Measurements from ENCODE around the gene GFY.

GFY gene

GRCh38 chr19:49421878-49422202 is 3.3 kb upstream of the GFY start:
- ChIA-PET POLR2A (interaction anchor here (1.0 to 1.3 kb wide), 2 partner anchors 18 to 31 kb away, joined by 4 to 5 read pairs; partner anchors contain the start of gene ALDH16A1), CTCF (interaction anchor here (0.5 to 4.5 kb wide), 5 partner anchors 11 to 138 kb away, joined by 3 to 28 read pairs (median 4); no protein-coding TSS in a partner anchor)
- Histone ChIP-seq H3K36me3 (ENCODE audit: control insufficient read depth in 2 of 2, insufficient read depth in 1 of 2, low read length in 2 of 2) (no peaks in the 10 kb centered on the region), H3K27ac (ENCODE audit: extremely low read depth, low read depth, low read length) (no peak overlapping the region), H3K4me1 (ENCODE audit: control insufficient read depth, insufficient read depth, low read length) (peaks cover 5% of the 10 kb centered on the region), H3K4me3 (ENCODE audit: low read depth, low read length) (no peak overlapping the region), H3K9me3 (ENCODE audit: control insufficient read depth, insufficient read depth, low read depth, low read length) (no peaks in the 10 kb centered on the region)
- TF ChIP-seq PRDM1 (tag by site-specific recombination; IDR thresholded peaks at IDR 0.05) (peak; percentile 98), KLF7 (tag by site-specific recombination; IDR thresholded peaks at IDR 0.05; ENCODE audit: borderline replicate concordance) (no peak), ZXDB (tag by site-specific recombination; IDR thresholded peaks at IDR 0.05) (no peak), ZFP41 (tag by site-specific recombination; IDR thresholded peaks at IDR 0.05; ENCODE audit: borderline replicate concordance) (no peak), ZFP3 (tag by site-specific recombination; IDR thresholded peaks at IDR 0.05; ENCODE audit: low read depth) (no peak), YY2 (tag by site-specific recombination; IDR thresholded peaks at IDR 0.05) (no peak), ZNF366 (tag by site-specific recombination; conservative IDR thresholded peaks at IDR 0.05) (peak; percentile 82)

- Histone ChIP-seq H3K4me1 (ENCODE audit: control insufficient read depth, insufficient read depth, low read length) (peaks cover 5% of the 10 kb centered on the region), H3K27ac (ENCODE audit: extremely low read depth, low read depth, low read length) (no peak overlapping the region), H3K9me3 (ENCODE audit: control insufficient read depth, insufficient read depth, low read depth, low read length) (no peaks in the 10 kb centered on the region), H3K36me3 (ENCODE audit: control insufficient read depth in 2 of 2, insufficient read depth in 1 of 2, low read length in 2 of 2) (no peaks in the 10 kb centered on the region), H3K4me3 (ENCODE audit: low read depth, low read length) (peak overlapping the region; percentile 20)
- ChIA-PET POLR2A (interaction anchor here (1.0 to 1.3 kb wide), 2 partner anchors 19 to 31 kb away, joined by 4 to 5 read pairs; partner anchors contain the start of gene ALDH16A1), CTCF (interaction anchor here (0.5 to 4.5 kb wide), 3 partner anchors 11 to 129 kb away, joined by 3 to 28 read pairs (median 3); no protein-coding TSS in a partner anchor)
- TF ChIP-seq ZNF660 (tag by site-specific recombination; IDR thresholded peaks at IDR 0.05), result peak; percentile 85
- peak; percentile 52 for TF ChIP-seq KLF9 (tag by site-specific recombination; IDR thresholded peaks at IDR 0.05; ENCODE audit: low read depth)
- no peak for TF ChIP-seq ZNF580 (tag by site-specific recombination; IDR thresholded peaks at IDR 0.05)
- peak; percentile 85 for TF ChIP-seq PRDM10 (tag by site-specific recombination; IDR thresholded peaks at IDR 0.05)
- TF ChIP-seq ZIC2 (tag by site-specific recombination; IDR thresholded peaks at IDR 0.05), result no peak
- TF ChIP-seq ZNF561 (tag by site-specific recombination; IDR thresholded peaks at IDR 0.05; ENCODE audit: borderline replicate concordance), result peak; percentile 78; the same call in 1 of the 2 replicates
- TF ChIP-seq ZNF37A (tag by site-specific recombination; IDR thresholded peaks at IDR 0.05), result no peak
- TF ChIP-seq PRDM1 (tag by site-specific recombination; IDR thresholded peaks at IDR 0.05), result no peak
- no peak for TF ChIP-seq MEIS1 (CRISPR knock-in tag; IDR thresholded peaks at IDR 0.05; ENCODE audit: borderline replicate concordance)
- no peak for TF ChIP-seq ZNF529 (tag by site-specific recombination; IDR thresholded peaks at IDR 0.05; ENCODE audit: insufficient replicate concordance)
- TF ChIP-seq ZBTB26 (tag by site-specific recombination; optimal IDR thresholded peaks at IDR 0.05), result peak; percentile 67
- peak; percentile 30; the same call in 1 of the 2 replicates for TF ChIP-seq EGR2 (tag by site-specific recombination; IDR thresholded peaks at IDR 0.05; ENCODE audit: low read depth)
- TF ChIP-seq ZNF501 (tag by site-specific recombination; IDR thresholded peaks at IDR 0.05), result no peak
- peak; percentile 73; the same call in 1 of the 2 replicates for TF ChIP-seq ZSCAN30 (tag by site-specific recombination; IDR thresholded peaks at IDR 0.05)
- no peak; the same call in 1 of the 2 replicates for TF ChIP-seq ZNF596 (tag by site-specific recombination; IDR thresholded peaks at IDR 0.05)
- no peak for TF ChIP-seq ZNF658 (tag by site-specific recombination; IDR thresholded peaks at IDR 0.05)
- no peak for TF ChIP-seq ZNF776 (tag by site-specific recombination; IDR thresholded peaks at IDR 0.05; ENCODE audit: borderline replicate concordance)
- peak; percentile 59 for TF ChIP-seq SP3 (tag by site-specific recombination; IDR thresholded peaks at IDR 0.05)
- TF ChIP-seq ZBTB10 (tag by site-specific recombination; IDR thresholded peaks at IDR 0.05), result no peak
- peak; percentile 54; the same call in 1 of the 2 replicates for TF ChIP-seq KLF8 (tag by site-specific recombination; IDR thresholded peaks at IDR 0.05)
- no peak for TF ChIP-seq ZBTB20 (tag by site-specific recombination; IDR thresholded peaks at IDR 0.05)
- TF ChIP-seq ZNF629 (tag by site-specific recombination; IDR thresholded peaks at IDR 0.05), result no peak
These were observed 2.6 kb upstream of the GFY start for GRCh38 chr19:49422407-49423070.
